A549 (cell line): Measurements from ENCODE around the gene TRAPPC13.

ENCODE experiments used
- CHD4 ChIP-seq: fragments of 200-600 bp; sonication (generic); IDR thresholded peaks from 2 replicates; pipeline ENCODE4 v1.6.1; 2016; ENCODE audit warnings: antibody characterized with exemption, mild to moderate bottlenecking, borderline replicate concordance
- EP300 ChIP-seq, 2 experiments: fragments of >200 bp; sonication (Bioruptor Twin); formaldehyde crosslinking; IDR thresholded peaks; 2 replicates in 1 of 2; 3 replicates in 1 of 2; pipeline ENCODE4 v1.6.1; 2016 to 2017
- FOSL2 ChIP-seq, 2 experiments: fragments of 450-650 bp in 1 of 2; fragments of >200 bp in 1 of 2; sonication (Bioruptor Twin) in 1 of 2; formaldehyde crosslinking; IDR thresholded peaks; 2 replicates each; pipeline versions ENCODE4 v1.5.0 to v1.6.1; 2016 to 2020; ENCODE audit warnings: mild to moderate bottlenecking in 1 of 2, moderate library complexity in 1 of 2
- JUNB ChIP-seq: fragments of >200 bp; sonication (Bioruptor Twin); formaldehyde crosslinking; IDR thresholded peaks from 2 replicates; pipeline ENCODE4 v1.6.1; 2016
- POLR2A ChIP-seq: IDR thresholded peaks from 2 replicates; pipeline ENCODE4 v1.6.1; 2012; ENCODE audit warnings: mild to moderate bottlenecking, low read length
- SMC3 ChIP-seq: fragments of >200 bp; sonication (Bioruptor Twin); formaldehyde crosslinking; IDR thresholded peaks from 3 replicates; pipeline ENCODE4 v1.6.1; 2018; ENCODE audit warnings: inconsistent platforms
- TP53 ChIP-seq: fragments of 250-450 bp; sonication (Bioruptor Pico); IDR thresholded peaks from 2 replicates; pipeline ENCODE4 v1.5.0; 2021; ENCODE audit warnings: mild to moderate bottlenecking, moderate library complexity
- ZFP36 ChIP-seq: fragments of 450-650 bp; IDR thresholded peaks from 2 replicates; pipeline ENCODE4 v1.6.1; 2014; ENCODE audit warnings: borderline replicate concordance; ENCODE audit not compliant: partially characterized antibody
- ZSCAN20 ChIP-seq: fragments of 250-450 bp; sonication (Bioruptor Pico); IDR thresholded peaks from 2 replicates; pipeline ENCODE4 v1.8.0; 2022; ENCODE audit warnings: mild to moderate bottlenecking, moderate library complexity
- TF ChIP-seq, protein P1 (sequence below): IDR thresholded peaks from 2 replicates; pipeline ENCODE4 v1.6.1; 2012
- TF ChIP-seq, protein P2 (sequence below): fragments of >200 bp; sonication (Bioruptor Twin); formaldehyde crosslinking; IDR thresholded peaks from 3 replicates; pipeline ENCODE4 v1.5.1; 2016
- TF ChIP-seq, protein P3 (sequence below): IDR thresholded peaks from 2 replicates; pipeline ENCODE4 v1.6.1; 2012

DNA sequence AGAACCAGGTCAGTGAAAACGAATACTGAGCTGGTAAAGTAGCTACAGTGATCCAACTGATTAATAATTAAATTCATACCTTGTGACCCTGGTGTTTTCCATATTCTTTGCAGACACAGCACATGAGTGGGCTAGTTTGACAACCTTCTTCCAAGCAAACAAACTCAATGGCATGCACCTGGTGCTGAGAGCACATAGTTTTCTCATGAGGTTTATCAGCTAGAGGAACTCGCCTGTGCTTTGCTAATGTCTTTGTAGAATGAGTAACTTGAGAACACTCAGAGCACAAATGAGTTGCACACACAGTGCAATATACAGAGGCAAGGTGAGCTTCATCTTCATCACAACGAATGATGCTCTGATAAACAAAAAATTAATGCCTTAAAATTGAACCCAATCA lies 13.3 kb upstream of the TRAPPC13 start:
- TF ChIP-seq ZFP36 (no peak), FOSL2 (IDR thresholded peaks at IDR 0.05) (no peak), FOSL2 (CRISPR knock-in tag; IDR thresholded peaks at IDR 0.05) (no peak), EP300 (IDR thresholded peaks at IDR 0.05) (no peak), SMC3 (no peak), TP53 (no peak), ZSCAN20 (no peak), POLR2A (no peak), JUNB (no peak), CHD4 (no peak)
- TF ChIP-seq, protein P1, sequence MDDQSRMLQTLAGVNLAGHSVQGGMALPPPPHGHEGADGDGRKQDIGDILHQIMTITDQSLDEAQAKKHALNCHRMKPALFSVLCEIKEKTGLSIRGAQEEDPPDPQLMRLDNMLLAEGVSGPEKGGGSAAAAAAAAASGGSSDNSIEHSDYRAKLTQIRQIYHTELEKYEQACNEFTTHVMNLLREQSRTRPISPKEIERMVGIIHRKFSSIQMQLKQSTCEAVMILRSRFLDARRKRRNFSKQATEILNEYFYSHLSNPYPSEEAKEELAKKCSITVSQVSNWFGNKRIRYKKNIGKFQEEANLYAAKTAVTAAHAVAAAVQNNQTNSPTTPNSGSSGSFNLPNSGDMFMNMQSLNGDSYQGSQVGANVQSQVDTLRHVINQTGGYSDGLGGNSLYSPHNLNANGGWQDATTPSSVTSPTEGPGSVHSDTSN, result no peak
- TF ChIP-seq, protein P2, sequence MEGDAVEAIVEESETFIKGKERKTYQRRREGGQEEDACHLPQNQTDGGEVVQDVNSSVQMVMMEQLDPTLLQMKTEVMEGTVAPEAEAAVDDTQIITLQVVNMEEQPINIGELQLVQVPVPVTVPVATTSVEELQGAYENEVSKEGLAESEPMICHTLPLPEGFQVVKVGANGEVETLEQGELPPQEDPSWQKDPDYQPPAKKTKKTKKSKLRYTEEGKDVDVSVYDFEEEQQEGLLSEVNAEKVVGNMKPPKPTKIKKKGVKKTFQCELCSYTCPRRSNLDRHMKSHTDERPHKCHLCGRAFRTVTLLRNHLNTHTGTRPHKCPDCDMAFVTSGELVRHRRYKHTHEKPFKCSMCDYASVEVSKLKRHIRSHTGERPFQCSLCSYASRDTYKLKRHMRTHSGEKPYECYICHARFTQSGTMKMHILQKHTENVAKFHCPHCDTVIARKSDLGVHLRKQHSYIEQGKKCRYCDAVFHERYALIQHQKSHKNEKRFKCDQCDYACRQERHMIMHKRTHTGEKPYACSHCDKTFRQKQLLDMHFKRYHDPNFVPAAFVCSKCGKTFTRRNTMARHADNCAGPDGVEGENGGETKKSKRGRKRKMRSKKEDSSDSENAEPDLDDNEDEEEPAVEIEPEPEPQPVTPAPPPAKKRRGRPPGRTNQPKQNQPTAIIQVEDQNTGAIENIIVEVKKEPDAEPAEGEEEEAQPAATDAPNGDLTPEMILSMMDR, result no peak
- TF ChIP-seq, protein P3, sequence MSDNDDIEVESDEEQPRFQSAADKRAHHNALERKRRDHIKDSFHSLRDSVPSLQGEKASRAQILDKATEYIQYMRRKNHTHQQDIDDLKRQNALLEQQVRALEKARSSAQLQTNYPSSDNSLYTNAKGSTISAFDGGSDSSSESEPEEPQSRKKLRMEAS, result no peak
